Body of pancreas (tissue), 4 donors: ENCODE results near the gene ELL. TPM values are rescaled to one million over a fixed set of nuclear protein-coding genes. Genes with fewer than 3 reads are reported as not detected.

Source experiments
- ATAC-seq: fragments of 150-250 bp; one replicate; pipeline ENCODE4 v1.9.1; 2016
- DNase-seq, 4 donors: peaks; one replicate each; pipeline ENCODE4 v3.0.0-alpha.2; 2019
- H3K27ac ChIP-seq, 4 donors: fragments of 200-600 bp; sonication (generic); 1 replicate in 3 of 4; 2 replicates in 1 of 4; pipeline versions ENCODE4 v1.5.1 to v1.6.1; 2016 to 2019; ENCODE audit warnings: mild to moderate bottlenecking in 1 of 4, mixed read lengths in 1 of 4, moderate library complexity in 1 of 4
- H3K27me3 ChIP-seq, 2 donors: fragments of 200-600 bp; sonication (generic); one replicate each; pipeline ENCODE4 v1.6.0; 2016; ENCODE audit warnings: mild to moderate bottlenecking in 1 of 2
- H3K36me3 ChIP-seq, 2 donors: fragments of 200-600 bp; sonication (generic); replicated peaks in 1 of 2; 2 replicates each; pipeline ENCODE4 v1.5.1; 2016; ENCODE audit warnings: low read depth in 2 of 2; ENCODE audit not compliant: insufficient read depth in 1 of 2
- H3K4me1 ChIP-seq: fragments of 200-600 bp; sonication (generic); one replicate; pipeline ENCODE4 v1.6.0; 2016
- H3K4me3 ChIP-seq, 2 donors: fragments of 200-600 bp; sonication (generic); 1 replicate in 1 of 2; 2 replicates in 1 of 2; pipeline ENCODE4 v1.5.1; 2016 to 2019
- H3K9me3 ChIP-seq, 3 donors: fragments of 200-600 bp; sonication (generic); 1 replicate in 2 of 3; 2 replicates in 1 of 3; pipeline ENCODE4 v1.5.1; 2016
- POLR2A ChIP-seq, 3 donors: fragments of 450-650 bp; IDR thresholded peaks; one replicate each; pipeline ENCODE4 v1.6.1; 2016; ENCODE audit warnings: antibody characterized with exemption in 3 of 3, mild to moderate bottlenecking in 2 of 3
- WGBS, 2 donors: methylation state at CpG; one replicate each; pipeline ENCODE4 v1.1.5; 2017; 5-methylcytosine and 5-hydroxymethylcytosine counted together
- intact Hi-C: fragments of 100-400 bp; cut with DNase I; formaldehyde crosslinking; loops from one replicate; pipeline ENCODE4 v1.15.1; 2023
- total RNA-seq, 2 donors: library from RNA; depleted of rRNA; stranded (reverse); fragments of >200 nt; gene quantifications; one replicate each; pipeline ENCODE4 v1.1.0, GENCODE V29; 2016
- TF ChIP-seq, protein P1 (sequence below), 7 experiments: fragments of 450-650 bp in 4 of 7; fragments of 200-600 bp in 3 of 7; sonication (generic) in 3 of 7; IDR thresholded peaks; one replicate each; pipeline ENCODE4 v1.5.1; 2016 to 2019; ENCODE audit warnings: antibody characterized with exemption in 7 of 7

The ELL gene
- total RNA-seq, 2 donors from 2014 or later, result 12.5 to 14.2 TPM

DNA sequence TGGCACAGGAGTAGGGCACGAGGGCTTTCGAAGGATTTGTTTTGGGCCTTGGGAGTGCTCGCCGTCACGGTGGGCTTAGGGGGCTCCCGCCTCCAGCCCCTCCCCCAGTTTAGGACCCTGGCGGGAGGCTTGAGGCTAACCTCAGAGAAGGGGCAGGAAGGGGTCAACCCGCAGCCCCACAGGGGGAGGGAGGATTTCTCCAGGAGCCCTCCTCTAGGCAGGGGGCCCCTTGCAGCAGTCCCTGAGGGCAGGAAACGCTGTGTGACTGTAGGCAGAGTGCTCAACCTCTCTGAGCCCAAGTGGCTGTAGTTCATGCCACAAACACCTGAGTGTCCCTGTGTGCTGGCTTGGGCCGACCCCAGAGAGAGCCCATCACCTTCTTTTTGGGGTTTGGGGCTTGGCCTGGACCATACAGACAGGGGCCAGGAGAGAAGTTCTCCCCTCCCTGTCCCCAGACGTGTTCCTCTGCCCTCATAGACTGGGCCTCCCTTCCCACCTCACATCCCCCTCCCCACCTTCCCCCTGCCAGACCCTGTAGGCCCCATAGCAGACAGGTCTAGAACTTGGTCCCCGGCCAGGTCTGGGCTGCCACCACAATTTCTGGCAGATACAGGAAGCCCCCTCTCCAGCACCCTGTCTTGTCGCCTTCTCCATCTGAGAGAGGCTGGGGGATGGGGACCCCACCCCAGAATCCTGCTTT lies 92.0 kb downstream of the ELL start:
- peaks cover 31% of the 10 kb centered on the region for H3K4me1 ChIP-seq
- no peak for TF ChIP-seq POLR2A (IDR thresholded peaks at IDR 0.05)

DNA sequence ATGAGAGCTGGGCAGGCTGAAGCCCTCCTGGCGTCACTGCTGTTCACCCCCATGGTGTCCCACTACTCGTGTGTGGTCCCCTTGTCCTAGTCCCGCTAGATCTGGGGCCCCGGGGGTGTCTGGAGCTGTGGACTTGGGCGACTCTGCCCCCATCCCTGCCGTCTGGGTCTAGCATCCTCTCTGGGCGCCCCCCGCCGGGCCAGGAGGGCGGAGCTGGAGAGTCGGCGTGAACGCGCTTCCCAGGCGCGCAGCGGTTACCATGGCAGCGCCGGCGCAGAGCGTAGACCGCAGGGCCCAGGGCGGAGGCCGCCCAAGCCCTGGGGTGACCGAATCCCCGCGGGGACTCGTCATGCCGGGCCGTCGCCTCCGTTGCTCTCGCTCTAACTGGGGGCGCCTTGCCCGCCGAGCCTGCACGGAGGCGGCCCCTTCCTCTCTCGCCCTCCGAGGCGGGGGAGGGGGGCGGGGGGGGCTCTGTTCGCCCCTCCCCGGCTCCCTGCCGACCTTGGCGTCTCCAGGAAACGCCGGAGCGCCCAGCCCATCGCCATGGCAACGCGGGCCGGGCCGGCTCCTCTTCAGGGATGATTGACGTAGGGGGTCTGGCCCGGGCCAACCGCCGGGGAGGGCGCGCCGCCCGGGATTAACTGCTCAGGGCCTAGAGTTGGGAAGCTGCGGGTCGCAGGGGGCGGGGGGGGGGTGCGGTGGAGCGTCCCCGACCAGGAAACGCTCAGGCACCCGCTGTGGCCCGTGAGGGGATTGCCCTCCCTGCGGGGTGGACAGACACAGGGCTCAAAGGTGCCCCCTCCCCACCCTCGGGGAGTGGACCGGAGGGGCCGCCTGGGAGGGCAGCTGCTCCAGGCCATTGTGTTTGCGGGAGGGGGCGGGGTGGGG lies 92.8 kb downstream of the ELL start:
- DNase-seq, result peak in 3 of 4 donors; percentile 64 to 68 (median 67)
- H3K27me3 ChIP-seq, result no peaks in the 10 kb centered on the region
- no peaks in the 10 kb centered on the region for H3K36me3 ChIP-seq
- 45 to 87% methylated on average over 26 to 71 of the region's 77 CpGs for WGBS, 2 donors
- peak overlapping the region in 3 of 4 donors; percentile 49 to 69 (median 57) for H3K27ac ChIP-seq
- H3K4me1 ChIP-seq, result peaks cover 29% of the 10 kb centered on the region
- H3K4me3 ChIP-seq, result no peak overlapping the region
- H3K9me3 ChIP-seq, result no peaks in the 10 kb centered on the region
- peak; percentile 16 for ATAC-seq
- TF ChIP-seq, protein P1, sequence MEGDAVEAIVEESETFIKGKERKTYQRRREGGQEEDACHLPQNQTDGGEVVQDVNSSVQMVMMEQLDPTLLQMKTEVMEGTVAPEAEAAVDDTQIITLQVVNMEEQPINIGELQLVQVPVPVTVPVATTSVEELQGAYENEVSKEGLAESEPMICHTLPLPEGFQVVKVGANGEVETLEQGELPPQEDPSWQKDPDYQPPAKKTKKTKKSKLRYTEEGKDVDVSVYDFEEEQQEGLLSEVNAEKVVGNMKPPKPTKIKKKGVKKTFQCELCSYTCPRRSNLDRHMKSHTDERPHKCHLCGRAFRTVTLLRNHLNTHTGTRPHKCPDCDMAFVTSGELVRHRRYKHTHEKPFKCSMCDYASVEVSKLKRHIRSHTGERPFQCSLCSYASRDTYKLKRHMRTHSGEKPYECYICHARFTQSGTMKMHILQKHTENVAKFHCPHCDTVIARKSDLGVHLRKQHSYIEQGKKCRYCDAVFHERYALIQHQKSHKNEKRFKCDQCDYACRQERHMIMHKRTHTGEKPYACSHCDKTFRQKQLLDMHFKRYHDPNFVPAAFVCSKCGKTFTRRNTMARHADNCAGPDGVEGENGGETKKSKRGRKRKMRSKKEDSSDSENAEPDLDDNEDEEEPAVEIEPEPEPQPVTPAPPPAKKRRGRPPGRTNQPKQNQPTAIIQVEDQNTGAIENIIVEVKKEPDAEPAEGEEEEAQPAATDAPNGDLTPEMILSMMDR (IDR thresholded peaks at IDR 0.05), result no peak
- no peak for TF ChIP-seq POLR2A (IDR thresholded peaks at IDR 0.05)
- intact Hi-C loops, result no loop called here

More for the DNA sequence above, 92.0 kb downstream of the ELL start:
- Histone ChIP-seq H3K27me3 (no peaks in the 10 kb centered on the region), H3K27ac (peak overlapping the region in 3 of 4 donors; percentile 49 to 69 (median 57)), H3K9me3 (no peaks in the 10 kb centered on the region), H3K4me3 (no peak overlapping the region), H3K36me3 (no peaks in the 10 kb centered on the region)
- intact Hi-C loops, result no loop called here
- peak in 1 of 4 donors; percentile 13 for DNase-seq
- WGBS, 2 donors, result 60 to 89% methylated on average over 12 to 13 of the region's 13 CpGs
- no peak for ATAC-seq

DNA sequence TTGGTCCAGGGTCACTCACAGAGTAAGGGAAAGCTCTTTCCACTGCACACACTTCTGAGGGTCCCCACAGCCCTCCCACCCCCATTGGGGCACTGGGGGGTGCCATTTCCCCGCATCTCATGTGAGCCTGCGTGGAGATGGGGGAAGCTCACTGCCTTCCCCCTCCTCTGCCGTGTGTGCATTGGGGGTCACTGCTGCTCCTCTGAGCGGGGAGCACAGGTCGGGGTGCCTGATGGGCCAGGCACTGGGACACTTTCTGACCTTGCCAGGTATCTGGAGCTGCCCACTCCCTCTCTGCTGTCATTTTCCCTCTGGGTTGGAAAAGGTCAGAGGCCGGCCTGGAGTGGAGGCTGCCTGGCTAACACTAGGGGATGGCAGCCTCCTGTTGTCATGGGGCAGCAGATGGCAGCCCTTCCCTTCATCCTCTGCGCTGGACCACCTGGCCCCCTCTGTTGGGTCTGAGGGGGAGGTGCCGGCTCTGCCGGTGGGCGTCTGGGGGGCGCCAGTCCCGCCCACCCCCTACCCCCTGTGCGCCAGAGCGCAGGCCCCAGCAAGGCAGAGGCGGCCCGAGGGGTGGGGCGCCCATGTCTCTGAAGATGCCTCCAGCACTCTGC lies 93.6 kb downstream of the ELL start:
- Histone ChIP-seq H3K4me1 (peaks cover 32% of the 10 kb centered on the region), H3K27ac (peak overlapping the region in 2 of 4 donors; percentile 57 to 69), H3K27me3 (no peaks in the 10 kb centered on the region), H3K9me3 (no peaks in the 10 kb centered on the region), H3K36me3 (no peaks in the 10 kb centered on the region), H3K4me3 (no peak overlapping the region)
- ATAC-seq (no peak), DNase-seq (no peak)
- 76 to 100% methylated on average over 5 to 17 of the region's 17 CpGs for WGBS, 2 donors
- no peak for TF ChIP-seq POLR2A (IDR thresholded peaks at IDR 0.05)
- TF ChIP-seq, protein P1 (IDR thresholded peaks at IDR 0.05), result no peak
- intact Hi-C loops, result no loop called here

DNA sequence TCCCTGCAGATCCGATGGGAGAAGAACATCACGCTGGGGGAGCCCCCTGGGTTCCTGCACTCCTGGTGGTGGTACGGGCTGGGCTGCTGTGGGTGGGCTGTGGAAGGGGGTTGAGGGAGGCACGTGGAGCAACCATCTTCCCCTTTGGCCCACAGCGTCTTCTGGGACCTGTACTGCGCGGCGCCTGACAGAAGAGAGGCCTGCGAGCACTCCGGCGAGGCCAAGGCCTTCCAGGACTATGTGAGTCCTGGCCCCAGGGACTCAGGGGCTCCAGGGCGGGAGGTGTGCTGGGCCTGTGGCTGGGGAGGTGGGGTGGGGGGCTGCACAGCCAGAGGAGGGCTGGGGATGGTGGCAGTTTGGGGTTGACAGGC lies 94.1 kb downstream of the ELL start:
- H3K9me3 ChIP-seq, result no peaks in the 10 kb centered on the region
- no peaks in the 10 kb centered on the region for H3K27me3 ChIP-seq
- peaks cover 27% of the 10 kb centered on the region for H3K4me1 ChIP-seq
- no peaks in the 10 kb centered on the region for H3K36me3 ChIP-seq
- no peak for ATAC-seq
- no peak for DNase-seq
- no peak overlapping the region for H3K27ac ChIP-seq
- WGBS, 2 donors, result 85 to 86% methylated on average over 4 to 11 of the region's 12 CpGs
- H3K4me3 ChIP-seq, result no peak overlapping the region
- TF ChIP-seq POLR2A (IDR thresholded peaks at IDR 0.05), result no peak
- TF ChIP-seq, protein P1 (IDR thresholded peaks at IDR 0.05), result no peak
- intact Hi-C loops, result no loop called here
